A549 (cell line): ENCODE data around the gene STRA8. TPM values are rescaled to one million over a fixed set of nuclear protein-coding genes. Genes with fewer than 3 reads are reported as not detected.

Source experiments
- ATAC-seq, 2 experiments: fragments of 200-7000 bp in 1 of 2; fragments of >200 bp in 1 of 2; cut with Nextera tagmentation in 1 of 2; cut with Tn5 transposase in 1 of 2; 3 replicates each; pipeline versions ENCODE4 v1.8.0 to v1.9.1; 2018 to 2020; ENCODE audit warnings: mild to moderate bottlenecking in 1 of 2, moderate library complexity in 1 of 2
- CTCF ChIA-PET: fragments of 300-600 bp; sonication (Branson Sonifier 250); formaldehyde crosslinking; extraction: SDS; loops from one replicate; lab custom pipeline; 2021; ENCODE audit warnings: antibody characterized with exemption, inconsistent platforms; lab: Yijun Ruan, JAX
- POLR2A ChIA-PET: fragments of 350-600 bp; formaldehyde crosslinking; extraction: SDS; loops from one replicate; lab custom pipeline; 2021; ENCODE audit warnings: antibody characterized with exemption, inconsistent platforms; lab: Yijun Ruan, JAX
- DNase-seq, 2 experiments: peaks; one replicate each; pipeline versions ENCODE4 v3.0.0 to v3.0.0-alpha.2; 2011 to 2016; ENCODE audit warnings: low read depth in 1 of 2, low spot score in 1 of 2
- FAIRE-seq: peaks from 2 replicates; lab custom pipeline; 2011; peaks lifted over from hg19 to GRCh38; lab: Jason Lieb, UNC
- H3K27ac ChIP-seq, 2 experiments: fragments of >200 bp; sonication (Bioruptor Twin); formaldehyde crosslinking; 3 replicates each; pipeline ENCODE4 v1.5.1; 2016 to 2017
- H3K4me1 ChIP-seq: fragments of >200 bp; sonication (Bioruptor Twin); formaldehyde crosslinking; 3 replicates; pipeline ENCODE4 v1.6.1; 2016
- H3K4me2 ChIP-seq: fragments of >200 bp; sonication (Bioruptor Twin); formaldehyde crosslinking; 3 replicates; pipeline ENCODE4 v1.6.1; 2016
- H3K4me3 ChIP-seq: fragments of >200 bp; sonication (Bioruptor Twin); formaldehyde crosslinking; 3 replicates; pipeline ENCODE4 v1.5.1; 2016
- H3K9me3 ChIP-seq: fragments of >200 bp; sonication (Bioruptor Twin); formaldehyde crosslinking; 3 replicates; pipeline ENCODE4 v1.6.1; 2016
- BHLHE40 ChIP-seq: IDR thresholded peaks from 2 replicates; pipeline ENCODE4 v1.6.1; 2012; ENCODE audit warnings: low read depth, low read length, inconsistent platforms
- CBX8 ChIP-seq: fragments of 200-600 bp; sonication (generic); IDR thresholded peaks from 2 replicates; pipeline ENCODE4 v1.6.1; 2016
- CEBPB ChIP-seq, 2 experiments: fragments of >200 bp in 1 of 2; sonication (Bioruptor Twin) in 1 of 2; formaldehyde crosslinking in 1 of 2; IDR thresholded peaks; 2 replicates each; pipeline ENCODE4 v1.6.1; 2012 to 2016
- EHMT2 ChIP-seq: fragments of 200-600 bp; sonication (generic); IDR thresholded peaks from 2 replicates; pipeline ENCODE4 v1.6.1; 2016; ENCODE audit warnings: antibody characterized with exemption, low read depth, mild to moderate bottlenecking, moderate library complexity
- EP300 ChIP-seq, 2 experiments: fragments of >200 bp; sonication (Bioruptor Twin); formaldehyde crosslinking; IDR thresholded peaks; 2 replicates in 1 of 2; 3 replicates in 1 of 2; pipeline ENCODE4 v1.6.1; 2016 to 2017
- ESRRA ChIP-seq: fragments of 150-350 bp; IDR thresholded peaks from 2 replicates; pipeline ENCODE4 v1.6.1; 2014; ENCODE audit warnings: mild to moderate bottlenecking, low read length, borderline replicate concordance
- FOSL2 ChIP-seq, 2 experiments: fragments of 450-650 bp in 1 of 2; fragments of >200 bp in 1 of 2; sonication (Bioruptor Twin) in 1 of 2; formaldehyde crosslinking; IDR thresholded peaks; 2 replicates each; pipeline versions ENCODE4 v1.5.0 to v1.6.1; 2016 to 2020; ENCODE audit warnings: mild to moderate bottlenecking in 1 of 2, moderate library complexity in 1 of 2
- FOXS1 ChIP-seq: fragments of 250-450 bp; sonication (Bioruptor Pico); IDR thresholded peaks from 2 replicates; pipeline ENCODE4 v1.5.0; 2020; ENCODE audit warnings: mild to moderate bottlenecking, moderate library complexity
- HDAC2 ChIP-seq: fragments of 200-600 bp; sonication (generic); IDR thresholded peaks from 2 replicates; pipeline ENCODE4 v1.6.1; 2016
- HEYL ChIP-seq: fragments of 250-450 bp; sonication (Bioruptor Pico); IDR thresholded peaks from 2 replicates; pipeline ENCODE4 v1.8.0; 2021; ENCODE audit warnings: mild to moderate bottlenecking, moderate library complexity
- HOXA7 ChIP-seq: fragments of 250-450 bp; sonication (Bioruptor Pico); IDR thresholded peaks from 2 replicates; pipeline ENCODE4 v1.5.0; 2020; ENCODE audit warnings: mild to moderate bottlenecking, moderate library complexity
- JUNB ChIP-seq: fragments of >200 bp; sonication (Bioruptor Twin); formaldehyde crosslinking; IDR thresholded peaks from 2 replicates; pipeline ENCODE4 v1.6.1; 2016
- KDM5A ChIP-seq: fragments of 200-600 bp; sonication (generic); IDR thresholded peaks from 2 replicates; pipeline ENCODE4 v1.6.1; 2016; ENCODE audit warnings: antibody characterized with exemption, mild to moderate bottlenecking
- MAFK ChIP-seq: fragments of 450-650 bp; IDR thresholded peaks from 2 replicates; pipeline ENCODE4 v1.6.1; 2014; ENCODE audit not compliant: partially characterized antibody
- NFE2L2 ChIP-seq: fragments of 150-350 bp; conservative IDR thresholded peaks from 2 replicates; pipeline ENCODE4 v1.6.1; 2014; ENCODE audit warnings: low read length
- PHF8 ChIP-seq: fragments of 200-600 bp; sonication (generic); IDR thresholded peaks from 2 replicates; pipeline ENCODE4 v1.6.1; 2016; ENCODE audit warnings: low read depth, mild to moderate bottlenecking, antibody characterized with exemption, moderate library complexity, borderline replicate concordance
- POLR2A ChIP-seq: IDR thresholded peaks from 2 replicates; pipeline ENCODE4 v1.6.1; 2012; ENCODE audit warnings: mild to moderate bottlenecking, low read length
- POLR2AphosphoS2 ChIP-seq: conservative IDR thresholded peaks from 2 replicates; pipeline ENCODE4 v1.6.1; 2012; ENCODE audit warnings: low read length, improper control_type of control experiment, inconsistent platforms
- RAD21 ChIP-seq, 2 experiments: fragments of >200 bp in 1 of 2; sonication (Bioruptor Twin) in 1 of 2; formaldehyde crosslinking in 1 of 2; IDR thresholded peaks in 1 of 2; conservative IDR thresholded peaks in 1 of 2; 2 replicates in 1 of 2; 3 replicates in 1 of 2; pipeline ENCODE4 v1.6.1; 2012 to 2018; ENCODE audit warnings: inconsistent platforms in 1 of 2
- RARB ChIP-seq: fragments of 250-450 bp; sonication (Bioruptor Pico); IDR thresholded peaks from 2 replicates; pipeline ENCODE4 v1.8.0; 2021; ENCODE audit warnings: mild to moderate bottlenecking, moderate library complexity
- RFX5 ChIP-seq: fragments of 450-650 bp; IDR thresholded peaks from 2 replicates; pipeline ENCODE4 v1.7.1; 2014; ENCODE audit warnings: antibody characterized with exemption, mild to moderate bottlenecking, moderate library complexity
- SMC3 ChIP-seq: fragments of >200 bp; sonication (Bioruptor Twin); formaldehyde crosslinking; IDR thresholded peaks from 3 replicates; pipeline ENCODE4 v1.6.1; 2018; ENCODE audit warnings: inconsistent platforms
- TP53 ChIP-seq: fragments of 250-450 bp; sonication (Bioruptor Pico); IDR thresholded peaks from 2 replicates; pipeline ENCODE4 v1.5.0; 2021; ENCODE audit warnings: mild to moderate bottlenecking, moderate library complexity
- ZC3H11A ChIP-seq: fragments of 450-650 bp; IDR thresholded peaks from 2 replicates; pipeline ENCODE4 v1.6.1; 2014; ENCODE audit warnings: antibody characterized with exemption, mild to moderate bottlenecking
- ZFP36 ChIP-seq: fragments of 450-650 bp; IDR thresholded peaks from 2 replicates; pipeline ENCODE4 v1.6.1; 2014; ENCODE audit warnings: borderline replicate concordance; ENCODE audit not compliant: partially characterized antibody
- WGBS: methylation state at CpG from one replicate; pipeline ENCODE4 v1.1.6; 2017; ENCODE audit errors: missing lambda C conversion rate; 5-methylcytosine and 5-hydroxymethylcytosine counted together
- polyA plus RNA-seq, 4 experiments: library from polyadenylated mRNA; depleted of rRNA in 3 of 4; stranded (reverse); fragments of >200 nt; fragmentation: RNase III in 1 of 4; extraction: RNeasy Plus Mini Kit Qiagen cat#74134 plus additional on column Dnase treatment in 1 of 4; gene quantifications; 2 replicates in 3 of 4; 3 replicates in 1 of 4; pipeline ENCODE4 v1.2.3, GENCODE V29; 2011 to 2017
- TF ChIP-seq, protein P1 (sequence below): fragments of 150-350 bp; IDR thresholded peaks from 2 replicates; pipeline ENCODE4 v1.6.1; 2014; ENCODE audit warnings: low read depth, mild to moderate bottlenecking, low read length
- TF ChIP-seq, protein P2 (sequence below): fragments of >200 bp; sonication (Bioruptor Twin); formaldehyde crosslinking; IDR thresholded peaks from 2 replicates; pipeline ENCODE4 v1.6.1; 2016
- TF ChIP-seq, protein P3 (sequence below): fragments of >200 bp; sonication (Bioruptor Twin); formaldehyde crosslinking; IDR thresholded peaks from 3 replicates; pipeline ENCODE4 v1.5.1; 2016
- TF ChIP-seq, protein P4 (sequence below): fragments of 450-650 bp; IDR thresholded peaks from 2 replicates; pipeline ENCODE4 v1.6.1; 2014; ENCODE audit warnings: antibody characterized with exemption

The STRA8 gene
- polyA plus RNA-seq, 2 of the 4 experiments (the other 2 are of a cell fraction) = not detected

DNA sequence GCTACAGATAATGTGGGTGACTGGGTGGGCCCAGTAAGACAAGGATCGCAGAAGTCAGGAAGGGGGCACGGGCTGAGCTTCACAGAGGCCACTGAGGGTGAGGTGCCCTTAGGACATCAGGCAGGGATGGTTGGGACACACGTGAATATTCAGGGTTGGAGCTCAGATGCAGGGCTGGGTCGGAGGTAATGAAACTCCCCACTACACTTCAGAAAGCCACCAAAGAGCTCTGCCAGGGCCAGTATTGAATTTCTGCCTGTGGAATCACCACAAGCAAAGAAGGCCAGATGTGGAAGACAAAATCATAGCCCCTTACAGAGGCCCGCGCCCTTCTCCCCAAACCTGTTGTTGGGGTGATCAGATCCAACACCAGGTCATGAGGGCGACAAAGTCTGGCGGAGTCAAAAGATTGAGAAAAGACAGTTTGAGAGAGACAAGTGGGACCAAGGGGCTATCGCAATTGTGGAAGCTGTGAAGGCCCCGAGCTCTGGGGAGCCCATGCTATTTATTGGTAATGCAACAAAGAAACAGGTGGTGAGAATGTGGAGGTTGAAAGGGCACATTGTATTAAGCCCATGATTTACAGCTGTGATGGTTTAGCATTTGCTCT is 42.4 kb downstream of the STRA8 start (continued):
- TF ChIP-seq BHLHE40 (no peak), CBX8 (no peak)
- TF ChIP-seq, protein P1, sequence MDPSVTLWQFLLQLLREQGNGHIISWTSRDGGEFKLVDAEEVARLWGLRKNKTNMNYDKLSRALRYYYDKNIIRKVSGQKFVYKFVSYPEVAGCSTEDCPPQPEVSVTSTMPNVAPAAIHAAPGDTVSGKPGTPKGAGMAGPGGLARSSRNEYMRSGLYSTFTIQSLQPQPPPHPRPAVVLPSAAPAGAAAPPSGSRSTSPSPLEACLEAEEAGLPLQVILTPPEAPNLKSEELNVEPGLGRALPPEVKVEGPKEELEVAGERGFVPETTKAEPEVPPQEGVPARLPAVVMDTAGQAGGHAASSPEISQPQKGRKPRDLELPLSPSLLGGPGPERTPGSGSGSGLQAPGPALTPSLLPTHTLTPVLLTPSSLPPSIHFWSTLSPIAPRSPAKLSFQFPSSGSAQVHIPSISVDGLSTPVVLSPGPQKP = no peak

DNA sequence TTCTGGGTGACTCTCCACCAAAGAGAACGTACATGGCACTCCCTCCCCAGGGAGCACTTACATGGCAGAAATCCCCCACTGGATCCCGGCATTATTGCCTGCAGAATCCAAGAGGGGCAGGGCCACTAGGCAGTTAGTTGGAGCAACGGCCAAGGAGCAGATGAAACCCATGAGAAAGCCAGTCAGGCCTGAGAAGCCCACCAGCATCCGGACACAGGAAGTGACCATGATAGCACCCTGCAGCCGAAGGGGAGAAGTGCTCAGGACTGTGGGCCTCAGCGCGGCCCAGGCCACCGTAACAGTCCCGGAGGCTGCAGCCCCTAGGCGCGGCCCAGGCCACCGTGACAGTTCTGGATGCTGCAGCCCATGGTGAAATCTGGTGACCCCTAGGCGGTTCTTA is 43.5 kb downstream of the STRA8 start:
- no peak for TF ChIP-seq EP300 (IDR thresholded peaks at IDR 0.05)
- no peak for TF ChIP-seq EHMT2
- no peak for TF ChIP-seq CEBPB (IDR thresholded peaks at IDR 0.05)
- no peak for TF ChIP-seq RARB (CRISPR knock-in tag)
- no peak for TF ChIP-seq TP53 (CRISPR knock-in tag)
- no peak for TF ChIP-seq JUNB
- no peak for TF ChIP-seq ZC3H11A
- TF ChIP-seq POLR2A = no peak
- 76% methylated on average over 11 of the region's 13 CpGs for WGBS
- ATAC-seq (no peak), DNase-seq (no peak), FAIRE-seq (no peak)
- Histone ChIP-seq H3K9me3 (no peaks in the 10 kb centered on the region), H3K27ac (no peak overlapping the region), H3K4me1 (peaks cover 6% of the 10 kb centered on the region; the same call in 2 of the 3 replicates), H3K4me3 (no peak overlapping the region), H3K4me2 (no peak overlapping the region)
- ChIA-PET POLR2A (no interaction called here), CTCF (interaction anchor here (0.7 to 15.1 kb wide), 5 partner anchors 14 to 369 kb away, joined by 3 to 388 read pairs (median 69); no protein-coding TSS in a partner anchor)

DNA sequence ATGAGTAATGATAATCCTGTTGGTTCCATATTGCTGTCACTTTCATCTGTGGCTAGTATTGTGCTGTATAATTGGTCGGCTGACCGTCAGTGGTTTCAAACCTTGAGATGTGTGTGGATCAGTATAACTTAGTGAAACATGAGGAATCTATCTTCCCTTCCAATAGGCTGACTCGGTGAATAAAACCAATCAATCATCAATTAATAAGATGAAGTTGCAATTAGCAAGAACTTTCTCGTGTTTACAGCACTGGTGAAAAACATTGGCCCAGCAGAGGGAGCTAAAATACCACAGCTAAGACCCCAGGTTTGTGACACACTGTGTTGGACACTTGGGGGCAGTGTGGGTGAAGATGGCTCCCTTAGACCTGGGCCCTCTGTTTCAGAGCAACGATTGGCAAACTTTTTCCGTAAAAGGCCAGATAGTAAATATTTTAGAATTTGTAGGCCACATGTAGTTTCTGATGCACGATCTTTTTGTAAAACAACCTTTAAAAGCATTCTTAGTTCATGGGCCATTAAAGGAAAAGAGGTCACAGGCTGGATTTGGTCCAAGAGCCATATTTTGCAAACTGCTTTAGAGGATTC is 47.8 kb downstream of the STRA8 start:
- peak; percentile 91 to 97 for ATAC-seq
- ChIA-PET POLR2A (interaction anchor here (1.0 kb wide), 1 partner anchor 54 kb away, joined by 7 read pairs; no protein-coding TSS in a partner anchor), CTCF (interaction anchor here (0.6 to 15.1 kb wide), 48 partner anchors 8 to 729 kb away, joined by 3 to 388 read pairs (median 5); partner anchors contain the start of gene NUP205)
- peak; percentile 94 for FAIRE-seq
- Histone ChIP-seq H3K4me2 (peak overlapping the region; percentile 64), H3K4me3 (no peak overlapping the region), H3K27ac (peak overlapping the region; percentile 44 to 45; a peak in 5 of 6 replicates), H3K4me1 (peaks cover 6% of the 10 kb centered on the region; the same call in 2 of the 3 replicates), H3K9me3 (no peaks in the 10 kb centered on the region)
- WGBS = 7% methylated on average over 7 of the region's 7 CpGs
- TF ChIP-seq, protein P2, sequence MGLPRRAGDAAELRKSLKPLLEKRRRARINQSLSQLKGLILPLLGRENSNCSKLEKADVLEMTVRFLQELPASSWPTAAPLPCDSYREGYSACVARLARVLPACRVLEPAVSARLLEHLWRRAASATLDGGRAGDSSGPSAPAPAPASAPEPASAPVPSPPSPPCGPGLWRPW = no peak
- TF ChIP-seq TP53 (CRISPR knock-in tag) (no peak), HDAC2 (no peak), KDM5A (peak; percentile 53; the same call in 1 of the 2 replicates), FOXS1 (CRISPR knock-in tag) (no peak), FOSL2 (IDR thresholded peaks at IDR 0.05) (no peak), FOSL2 (CRISPR knock-in tag; IDR thresholded peaks at IDR 0.05) (no peak), CEBPB (IDR thresholded peaks at IDR 0.05) (peak in 1 of 2 experiments; percentile 24; a peak in 1 of 4 replicates), POLR2AphosphoS2 (no peak), MAFK (no peak), ESRRA (no peak), HOXA7 (CRISPR knock-in tag) (no peak), HEYL (CRISPR knock-in tag) (no peak), ZFP36 (no peak), PHF8 (no peak), NFE2L2 (no peak), SMC3 (peak; percentile 100), RFX5 (no peak), CBX8 (no peak), RAD21 (conservative IDR thresholded peaks at IDR 0.05 in 1 of 2, IDR thresholded peaks at IDR 0.05 in 1 of 2) (peak; percentile 100)
- TF ChIP-seq, protein P3, sequence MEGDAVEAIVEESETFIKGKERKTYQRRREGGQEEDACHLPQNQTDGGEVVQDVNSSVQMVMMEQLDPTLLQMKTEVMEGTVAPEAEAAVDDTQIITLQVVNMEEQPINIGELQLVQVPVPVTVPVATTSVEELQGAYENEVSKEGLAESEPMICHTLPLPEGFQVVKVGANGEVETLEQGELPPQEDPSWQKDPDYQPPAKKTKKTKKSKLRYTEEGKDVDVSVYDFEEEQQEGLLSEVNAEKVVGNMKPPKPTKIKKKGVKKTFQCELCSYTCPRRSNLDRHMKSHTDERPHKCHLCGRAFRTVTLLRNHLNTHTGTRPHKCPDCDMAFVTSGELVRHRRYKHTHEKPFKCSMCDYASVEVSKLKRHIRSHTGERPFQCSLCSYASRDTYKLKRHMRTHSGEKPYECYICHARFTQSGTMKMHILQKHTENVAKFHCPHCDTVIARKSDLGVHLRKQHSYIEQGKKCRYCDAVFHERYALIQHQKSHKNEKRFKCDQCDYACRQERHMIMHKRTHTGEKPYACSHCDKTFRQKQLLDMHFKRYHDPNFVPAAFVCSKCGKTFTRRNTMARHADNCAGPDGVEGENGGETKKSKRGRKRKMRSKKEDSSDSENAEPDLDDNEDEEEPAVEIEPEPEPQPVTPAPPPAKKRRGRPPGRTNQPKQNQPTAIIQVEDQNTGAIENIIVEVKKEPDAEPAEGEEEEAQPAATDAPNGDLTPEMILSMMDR = peak; percentile 100
- TF ChIP-seq, protein P4, sequence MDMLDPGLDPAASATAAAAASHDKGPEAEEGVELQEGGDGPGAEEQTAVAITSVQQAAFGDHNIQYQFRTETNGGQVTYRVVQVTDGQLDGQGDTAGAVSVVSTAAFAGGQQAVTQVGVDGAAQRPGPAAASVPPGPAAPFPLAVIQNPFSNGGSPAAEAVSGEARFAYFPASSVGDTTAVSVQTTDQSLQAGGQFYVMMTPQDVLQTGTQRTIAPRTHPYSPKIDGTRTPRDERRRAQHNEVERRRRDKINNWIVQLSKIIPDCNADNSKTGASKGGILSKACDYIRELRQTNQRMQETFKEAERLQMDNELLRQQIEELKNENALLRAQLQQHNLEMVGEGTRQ = no peak
- peak; percentile 83 to 85 for DNase-seq
